HepG2 (cell line): ENCODE measurements around the gene GRHPR. TPM values are rescaled to one million over a fixed set of nuclear protein-coding genes. Genes with fewer than 3 reads are reported as not detected.

ENCODE experiments used
- ATAC-seq: fragments of 200-7000 bp; cut with Tn5 transposase; 3 replicates; pipeline ENCODE4 v1.9.1; 2020; ENCODE audit warnings: mild to moderate bottlenecking, moderate library complexity
- BruUV-seq: library from RNA; stranded (reverse); fragments of 400-500 nt; replicated peaks from 2 replicates; lab custom pipeline; 2021; lab: Mats Ljungman, UMichigan
- CTCF ChIA-PET: fragments of 300-600 bp; formaldehyde crosslinking; extraction: SDS; loops from one replicate; lab custom pipeline; 2021; ENCODE audit warnings: low total read pairs, inconsistent platforms, low intra/inter-chr PET ratio; lab: Yijun Ruan, JAX
- POLR2A ChIA-PET: fragments of 350-600 bp; sonication (Branson Sonifier 250); formaldehyde crosslinking; loops from one replicate; lab custom pipeline; 2020; ENCODE audit warnings: antibody characterized with exemption, inconsistent platforms; lab: Yijun Ruan, JAX
- DNase-seq: peaks from one replicate; pipeline ENCODE4 v3.0.0-alpha.2; 2015; ENCODE audit warnings: low spot score
- FAIRE-seq: peaks from 3 replicates; lab custom pipeline; 2011; peaks lifted over from hg19 to GRCh38; lab: Jason Lieb, UNC
- H2AFZ ChIP-seq: one replicate; pipeline ENCODE4 v1.6.1; 2011; ENCODE audit warnings: low read length, inconsistent platforms
- H3K27ac ChIP-seq: fragments of 300-600 bp; 3 replicates; pipeline ENCODE4 v1.8.0; 2011; ENCODE audit warnings: mixed run types, mild to moderate bottlenecking, mixed read lengths, low read length, inconsistent platforms; ENCODE audit not compliant: insufficient read depth; ENCODE audit errors: extremely low read length
- H3K27me3 ChIP-seq, 2 experiments: fragments of 200-600 bp in 1 of 2; 2 replicates in 1 of 2; 3 replicates in 1 of 2; pipeline versions ENCODE4 v1.6.0 to v1.8.0; 2011; ENCODE audit warnings: low read length in 2 of 2, mild to moderate bottlenecking in 2 of 2, moderate library complexity in 2 of 2, inconsistent platforms in 1 of 2; ENCODE audit not compliant: insufficient read depth in 2 of 2, control insufficient read depth in 1 of 2
- H3K36me3 ChIP-seq, 2 experiments: fragments of 200-600 bp in 1 of 2; replicated peaks in 1 of 2; 2 replicates in 1 of 2; 3 replicates in 1 of 2; pipeline versions ENCODE4 v1.5.1 to v1.8.0; 2011; ENCODE audit warnings: low read length in 2 of 2, inconsistent platforms in 1 of 2; ENCODE audit not compliant: insufficient read depth in 2 of 2, control insufficient read depth in 1 of 2
- H3K4me1 ChIP-seq: 2 replicates; pipeline ENCODE4 v1.5.1; 2012; ENCODE audit warnings: low read length, inconsistent platforms; ENCODE audit not compliant: insufficient read depth
- H3K4me2 ChIP-seq: 2 replicates; pipeline ENCODE4 v1.6.0; 2011; ENCODE audit warnings: low read depth, low read length, inconsistent platforms
- H3K4me3 ChIP-seq, 3 experiments: fragments of 200-600 bp in 1 of 3; sonication (generic), shearing (Covaris generic) in 1 of 3; replicated peaks in 1 of 3; 2 replicates each; pipeline ENCODE4 v1.5.1; 2011 to 2016; ENCODE audit warnings: low read length in 3 of 3, inconsistent platforms in 2 of 3, low read depth in 2 of 3, mild to moderate bottlenecking in 2 of 3, control low read depth in 1 of 3, mixed read lengths in 1 of 3; ENCODE audit not compliant: insufficient read depth in 1 of 3
- H3K79me2 ChIP-seq: one replicate; pipeline ENCODE4 v1.6.1; 2011; ENCODE audit warnings: low read length, inconsistent platforms; ENCODE audit not compliant: insufficient read depth
- H3K9ac ChIP-seq: 2 replicates; pipeline ENCODE4 v1.6.0; 2011; ENCODE audit warnings: mild to moderate bottlenecking, low read depth, low read length, inconsistent platforms; ENCODE audit not compliant: insufficient read depth
- H3K9me3 ChIP-seq: 2 replicates; pipeline ENCODE4 v1.5.1; 2012; ENCODE audit warnings: mild to moderate bottlenecking, low read length
- H4K20me1 ChIP-seq: 2 replicates; pipeline ENCODE4 v1.6.0; 2011; ENCODE audit warnings: inconsistent platforms, mild to moderate bottlenecking, low read length, moderate library complexity; ENCODE audit not compliant: insufficient read depth
- RBAK ChIP-seq: sonication (generic); formaldehyde crosslinking; IDR thresholded peaks from 2 replicates; pipeline ENCODE4 v1.5.1; 2020; ENCODE audit warnings: mild to moderate bottlenecking, missing genetic modification reagents
- SP1 ChIP-seq, 2 experiments: fragments of 450-650 bp in 1 of 2; sonication (generic) in 1 of 2; formaldehyde crosslinking in 1 of 2; IDR thresholded peaks; 2 replicates each; pipeline versions ENCODE4 v1.4.0 to v1.6.1; 2016 to 2020; ENCODE audit warnings: missing genetic modification reagents in 1 of 2
- YEATS4 ChIP-seq: sonication (generic); formaldehyde crosslinking; IDR thresholded peaks from 2 replicates; pipeline ENCODE4 v1.4.0; 2020; ENCODE audit warnings: missing genetic modification reagents, borderline replicate concordance
- ZNF605 ChIP-seq: sonication (generic); formaldehyde crosslinking; IDR thresholded peaks from 2 replicates; pipeline ENCODE4 v1.8.0; 2022; ENCODE audit warnings: mild to moderate bottlenecking, missing genetic modification reagents
- WGBS: methylation state at CpG from one replicate; pipeline ENCODE4 v1.1.6; 2017; ENCODE audit warnings: low lambda C conversion rate; 5-methylcytosine and 5-hydroxymethylcytosine counted together
- in situ Hi-C: cut with HindIII; loops from 2 replicates; pipeline ENCODE4 v1.10.0; 2017; ENCODE audit warnings: low pct_unique_long_range_greater_than_20kb; ENCODE audit not compliant: extremely low pct_ligation_motif_present
- intact Hi-C: fragments of 100-400 bp; cut with micrococcal nuclease; formaldehyde crosslinking; loops from one replicate; pipeline ENCODE4 v1.10.0; 2022; ENCODE audit not compliant: unreplicated experiment
- polyA plus RNA-seq, 8 experiments: library from polyadenylated mRNA; depleted of rRNA in 3 of 8; stranded (reverse) in 7 of 8; unstranded in 1 of 8; fragments of >200 nt; fragmentation: Illumina TruSeq in 4 of 8; extraction: Trizol in 4 of 8; gene quantifications; 2 replicates each; pipeline versions ENCODE4 v1.2.1 to v1.2.3, GENCODE V29; 2011 to 2016; ENCODE audit warnings: low read depth in 4 of 8, missing spikeins in 1 of 8, mixed read lengths in 1 of 8; ENCODE audit not compliant: insufficient read depth in 1 of 8
- total RNA-seq, 5 experiments: library from RNA; depleted of rRNA; stranded (reverse); fragments of >200 nt; fragmentation: Illumina TruSeq; extraction: Trizol; gene quantifications; 2 replicates each; pipeline ENCODE4 v1.2.3, GENCODE V29; 2016; ENCODE audit warnings: low read depth in 1 of 5
- TF ChIP-seq, protein P1 (sequence below): sonication (generic); formaldehyde crosslinking; IDR thresholded peaks from 2 replicates; pipeline ENCODE4 v1.4.0; 2020; ENCODE audit warnings: missing genetic modification reagents
- TF ChIP-seq, protein P2 (sequence below): sonication (generic); formaldehyde crosslinking; IDR thresholded peaks from 2 replicates; pipeline ENCODE4 v1.9.0; 2021; ENCODE audit warnings: missing genetic modification reagents, borderline replicate concordance
- TF ChIP-seq, protein P3 (sequence below): sonication (generic); formaldehyde crosslinking; IDR thresholded peaks from 2 replicates; pipeline ENCODE4 v1.5.0; 2020; ENCODE audit warnings: missing genetic modification reagents, mild to moderate bottlenecking, borderline replicate concordance

Gene GRHPR
- total and polyA plus RNA-seq, 2 of the 13 experiments (the other 11 are each of a cell fraction or from before 2014, with no cell fraction given): 113 to 115 TPM

DNA sequence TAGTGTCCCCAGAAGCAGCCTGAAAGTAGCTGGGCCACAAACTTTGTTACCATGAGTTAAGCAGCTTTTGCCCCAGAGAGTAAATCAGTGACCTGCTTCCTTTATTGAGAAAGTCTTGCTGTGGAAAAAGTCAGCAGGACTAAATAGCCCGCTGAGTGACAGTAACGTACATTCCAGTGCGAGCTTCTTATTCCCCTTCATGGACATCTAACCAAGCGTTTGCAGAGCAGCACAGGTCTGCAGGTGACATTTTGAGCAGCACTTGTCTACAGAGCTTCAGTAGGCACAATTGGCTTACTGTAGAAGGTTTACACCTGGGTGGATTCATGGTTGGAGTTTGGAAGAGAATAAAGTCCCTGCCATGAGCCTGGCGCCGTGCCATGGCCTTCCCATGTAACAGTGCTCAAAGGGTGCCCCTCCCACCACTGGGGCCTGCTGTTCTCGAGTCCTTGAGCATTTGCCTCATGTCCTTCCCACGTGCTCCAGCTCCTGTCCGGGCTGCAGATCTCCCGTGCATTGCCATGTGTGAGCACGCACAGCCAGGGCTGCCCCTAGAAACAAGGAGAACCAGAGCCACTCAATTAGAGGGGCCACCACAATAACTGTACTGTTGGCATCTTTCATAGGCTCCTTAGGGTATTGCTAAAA is 41.3 kb upstream of the GRHPR start (continued):
- TF ChIP-seq, protein P1, sequence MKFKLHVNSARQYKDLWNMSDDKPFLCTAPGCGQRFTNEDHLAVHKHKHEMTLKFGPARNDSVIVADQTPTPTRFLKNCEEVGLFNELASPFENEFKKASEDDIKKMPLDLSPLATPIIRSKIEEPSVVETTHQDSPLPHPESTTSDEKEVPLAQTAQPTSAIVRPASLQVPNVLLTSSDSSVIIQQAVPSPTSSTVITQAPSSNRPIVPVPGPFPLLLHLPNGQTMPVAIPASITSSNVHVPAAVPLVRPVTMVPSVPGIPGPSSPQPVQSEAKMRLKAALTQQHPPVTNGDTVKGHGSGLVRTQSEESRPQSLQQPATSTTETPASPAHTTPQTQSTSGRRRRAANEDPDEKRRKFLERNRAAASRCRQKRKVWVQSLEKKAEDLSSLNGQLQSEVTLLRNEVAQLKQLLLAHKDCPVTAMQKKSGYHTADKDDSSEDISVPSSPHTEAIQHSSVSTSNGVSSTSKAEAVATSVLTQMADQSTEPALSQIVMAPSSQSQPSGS: peak; percentile 49; the same call in 1 of the 2 replicates
- TF ChIP-seq, protein P2, sequence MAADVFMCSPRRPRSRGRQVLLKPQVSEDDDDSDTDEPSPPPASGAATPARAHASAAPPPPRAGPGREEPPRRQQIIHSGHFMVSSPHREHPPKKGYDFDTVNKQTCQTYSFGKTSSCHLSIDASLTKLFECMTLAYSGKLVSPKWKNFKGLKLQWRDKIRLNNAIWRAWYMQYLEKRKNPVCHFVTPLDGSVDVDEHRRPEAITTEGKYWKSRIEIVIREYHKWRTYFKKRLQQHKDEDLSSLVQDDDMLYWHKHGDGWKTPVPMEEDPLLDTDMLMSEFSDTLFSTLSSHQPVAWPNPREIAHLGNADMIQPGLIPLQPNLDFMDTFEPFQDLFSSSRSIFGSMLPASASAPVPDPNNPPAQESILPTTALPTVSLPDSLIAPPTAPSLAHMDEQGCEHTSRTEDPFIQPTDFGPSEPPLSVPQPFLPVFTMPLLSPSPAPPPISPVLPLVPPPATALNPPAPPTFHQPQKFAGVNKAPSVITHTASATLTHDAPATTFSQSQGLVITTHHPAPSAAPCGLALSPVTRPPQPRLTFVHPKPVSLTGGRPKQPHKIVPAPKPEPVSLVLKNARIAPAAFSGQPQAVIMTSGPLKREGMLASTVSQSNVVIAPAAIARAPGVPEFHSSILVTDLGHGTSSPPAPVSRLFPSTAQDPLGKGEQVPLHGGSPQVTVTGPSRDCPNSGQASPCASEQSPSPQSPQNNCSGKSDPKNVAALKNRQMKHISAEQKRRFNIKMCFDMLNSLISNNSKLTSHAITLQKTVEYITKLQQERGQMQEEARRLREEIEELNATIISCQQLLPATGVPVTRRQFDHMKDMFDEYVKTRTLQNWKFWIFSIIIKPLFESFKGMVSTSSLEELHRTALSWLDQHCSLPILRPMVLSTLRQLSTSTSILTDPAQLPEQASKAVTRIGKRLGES (CRISPR knock-in tag): no peak
- TF ChIP-seq ZNF605 (CRISPR knock-in tag) (peak; percentile 63; the same call in 1 of the 2 replicates), YEATS4 (no peak)
- TF ChIP-seq, all 625 proteins: peak for 190

DNA sequence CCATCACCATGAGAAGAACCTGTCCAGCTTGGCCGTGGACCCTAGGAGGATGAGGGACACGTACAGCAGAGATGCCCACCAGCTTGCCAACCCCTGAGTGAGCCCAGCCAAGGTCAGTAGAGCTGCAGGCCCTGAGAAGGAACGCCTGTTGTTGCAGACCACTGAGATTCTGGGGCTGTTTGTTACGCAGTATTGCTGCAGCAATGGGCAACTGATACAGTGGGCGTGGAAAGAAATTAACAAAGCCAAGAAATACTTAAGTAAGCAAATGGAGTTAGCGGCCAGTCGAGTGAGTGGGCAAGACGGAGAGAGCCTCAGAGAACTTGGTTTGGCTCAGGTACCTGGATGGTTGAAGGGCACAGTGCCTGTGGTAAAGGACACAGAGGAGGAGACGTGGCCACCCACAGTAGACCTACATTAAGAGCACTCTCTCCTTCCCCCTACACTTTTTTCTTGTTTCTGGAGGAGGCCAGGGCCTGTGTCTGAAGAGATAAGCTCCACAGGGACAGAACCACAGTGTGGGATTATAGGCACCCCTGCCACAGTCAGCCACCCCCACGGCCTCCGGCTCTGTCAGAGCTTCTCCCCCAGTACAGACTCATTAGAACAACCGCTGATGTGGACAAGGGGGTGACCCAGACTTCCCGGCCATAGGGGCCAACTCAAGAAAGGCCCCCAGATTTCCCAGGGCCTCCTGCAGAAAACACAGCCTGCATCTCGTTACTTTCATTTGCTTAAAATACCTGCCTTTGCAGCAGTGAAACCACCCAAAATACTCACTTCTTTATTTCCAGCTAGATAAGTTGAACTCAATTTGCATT is 40.1 kb upstream of the GRHPR start:
- Histone ChIP-seq H4K20me1 (no peaks in the 10 kb centered on the region), H3K4me2 (no peak overlapping the region), H3K4me3 (no peak overlapping the region), H3K9me3 (no peaks in the 10 kb centered on the region), H2AFZ (no peak overlapping the region), H3K4me1 (peaks cover 17% of the 10 kb centered on the region), H3K27me3 (peaks cover 0 to 9% of the 10 kb centered on the region in 2 experiments; a peak in 2 of 5 replicates), H3K9ac (no peak overlapping the region), H3K36me3 (no peaks in the 10 kb centered on the region), H3K79me2 (no peaks in the 10 kb centered on the region), H3K27ac (no peak overlapping the region)
- TF ChIP-seq, protein P3, sequence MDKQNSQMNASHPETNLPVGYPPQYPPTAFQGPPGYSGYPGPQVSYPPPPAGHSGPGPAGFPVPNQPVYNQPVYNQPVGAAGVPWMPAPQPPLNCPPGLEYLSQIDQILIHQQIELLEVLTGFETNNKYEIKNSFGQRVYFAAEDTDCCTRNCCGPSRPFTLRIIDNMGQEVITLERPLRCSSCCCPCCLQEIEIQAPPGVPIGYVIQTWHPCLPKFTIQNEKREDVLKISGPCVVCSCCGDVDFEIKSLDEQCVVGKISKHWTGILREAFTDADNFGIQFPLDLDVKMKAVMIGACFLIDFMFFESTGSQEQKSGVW (CRISPR knock-in tag): no peak
- TF ChIP-seq SP1 (IDR thresholded peaks at IDR 0.05): no peak
- TF ChIP-seq SP1 (CRISPR knock-in tag; IDR thresholded peaks at IDR 0.05): no peak
- TF ChIP-seq RBAK (CRISPR knock-in tag): peak; percentile 98
- DNase-seq (no peak), FAIRE-seq (no peak), ATAC-seq (no peak)
- BruUV-seq: no TSS peak
- CTCF ChIA-PET: no interaction called here
- POLR2A ChIA-PET: no interaction called here
- intact Hi-C loops (no loop called here), in situ Hi-C loops (no loop called here)
- 63% methylated on average over 14 of the region's 14 CpGs for whole genome bisulfite sequencing
